Measurements from ENCODE around the gene KCNK3.

The KCNK3 gene

GRCh38 chr2:26778507-26778906 lies 86.0 kb downstream of the KCNK3 start:
- no peak for DNase-seq (ENCODE audit: low read depth in 2 of 2)

GRCh38 chr2:26780203-26780760 lies 87.8 kb downstream of the KCNK3 start:
- no peak for DNase-seq (ENCODE audit: low read depth in 2 of 2)

Measured in stimulated activated CD4-positive, alpha-beta T cell treated with anti-CD3 and anti-CD28 coated beads, Interleukin-12 subunit alpha, Interleukin-12 subunit beta, amount 100 ng/mL, for 24 hours (primary cell).